Activated T-helper 1 cell treated with anti-CD3 and anti-CD28 coated beads, Interleukin-12 subunit alpha, Interleukin-12 subunit beta, Interleukin-2, Interleukin-4 antibody, amounts not matched to agents 30 ng/mL and 10 ng/mL and 1 ng/mL, durations not matched to agents 14 hours and 24 hours and 36 hours (primary cell): ENCODE measurements around the gene USP50. TPM values are rescaled to one million over a fixed set of nuclear protein-coding genes. Genes with fewer than 3 reads are reported as not detected.
"Not testable (repeated sequence)": the region's sequence is repeated elsewhere in the genome, so short reads cannot be mapped to it uniquely, and the experiment has no call there.

Source experiments
- DNase-seq: peaks from one replicate; pipeline ENCODE4 v3.0.0; 2021; ENCODE audit warnings: low spot score
- H3K27ac Mint-ChIP-seq: one replicate; pipeline ENCODE4 v1.8.0; 2021; ENCODE audit warnings: mild to moderate bottlenecking, mixed read lengths
- H3K27me3 Mint-ChIP-seq: one replicate; pipeline ENCODE4 v1.8.0; 2022; ENCODE audit warnings: mild to moderate bottlenecking, moderate library complexity, mixed read lengths; ENCODE audit not compliant: insufficient read depth
- H3K36me3 Mint-ChIP-seq: one replicate; pipeline ENCODE4 v1.8.0; 2021; ENCODE audit warnings: low read depth, mixed read lengths
- H3K4me1 Mint-ChIP-seq: one replicate; pipeline ENCODE4 v1.8.0; 2021; ENCODE audit warnings: low read depth, mixed read lengths
- H3K4me3 Mint-ChIP-seq: one replicate; pipeline ENCODE4 v1.8.0; 2021; ENCODE audit warnings: mild to moderate bottlenecking, moderate library complexity, mixed read lengths
- H3K9me3 Mint-ChIP-seq: one replicate; pipeline ENCODE4 v1.8.0; 2021; ENCODE audit warnings: mixed read lengths
- intact Hi-C: fragments of 100-400 bp; cut with micrococcal nuclease; formaldehyde crosslinking; loops from one replicate; pipeline ENCODE4 v1.15.1; 2024
- total RNA-seq: library from RNA; stranded (reverse); gene quantifications from 2 replicates; pipeline ENCODE4 v1.2.3, GENCODE V29; 2022

USP50 gene
- 0.37 TPM in 1 of 2 replicates, not detected in the other for total RNA-seq

DNA sequence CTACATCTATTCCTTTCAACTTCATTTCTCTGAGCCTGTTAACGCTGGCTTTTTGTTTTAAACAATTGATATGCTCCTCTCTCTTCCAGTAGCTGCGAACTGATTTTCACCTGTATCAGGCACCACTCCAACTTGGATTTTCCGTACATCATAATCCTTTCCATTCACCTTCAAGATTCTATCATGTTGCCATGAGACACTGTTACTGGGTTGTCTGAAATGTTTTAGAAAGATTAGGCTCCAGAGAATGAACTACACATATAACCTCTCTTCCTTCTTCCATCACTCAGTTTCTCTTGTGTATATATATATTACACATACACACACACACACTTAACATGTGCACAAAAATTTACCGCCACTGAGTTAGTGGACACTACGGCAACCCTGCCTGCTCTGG is at the start of gene USP50:
TSS of gene USP50 (minus strand) at position 101 of the 400 bp plus-strand sequence. CDS start 141 bp downstream, outside the sequence.
- Mint-ChIP-seq H3K4me3 (no peak within 1 kb of the TSS), H3K36me3 (no peaks in the 10 kb centered on the region), H3K4me1 (no peaks in the 10 kb centered on the region), H3K27ac (no peak within 1 kb of the TSS), H3K27me3 (peaks cover 8% of the 10 kb centered on the region), H3K9me3 (no peaks in the 10 kb centered on the region)
- intact Hi-C loops, result no loop called here
- no peak for DNase-seq

DNA sequence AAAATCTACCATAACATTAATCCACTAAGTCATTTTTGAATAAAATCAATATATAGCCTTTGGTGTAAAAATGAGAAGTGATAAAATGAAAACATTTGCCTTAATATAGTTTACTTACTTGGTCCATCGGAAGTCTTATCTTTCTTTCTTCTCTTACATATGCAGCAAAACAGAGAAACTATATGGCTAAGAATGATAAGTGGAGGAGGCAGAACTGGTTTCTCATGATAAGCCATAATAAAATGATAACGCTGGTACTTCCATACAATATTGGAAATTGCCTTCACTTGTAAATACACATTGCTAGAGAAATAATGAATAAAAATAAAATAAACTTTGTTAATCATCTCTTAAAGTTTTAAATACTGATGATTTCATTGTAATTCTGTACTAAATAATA is 47.8 kb upstream of the USP50 start:
- intact Hi-C loops, result no loop called here
- no peaks in the 10 kb centered on the region for H3K9me3 Mint-ChIP-seq
- peaks cover 38% of the 10 kb centered on the region for H3K36me3 Mint-ChIP-seq
- H3K4me1 Mint-ChIP-seq, result no peaks in the 10 kb centered on the region
- no peak overlapping the region for H3K27ac Mint-ChIP-seq
- DNase-seq, result no peak
- H3K4me3 Mint-ChIP-seq, result no peak overlapping the region
- no peaks in the 10 kb centered on the region for H3K27me3 Mint-ChIP-seq

DNA sequence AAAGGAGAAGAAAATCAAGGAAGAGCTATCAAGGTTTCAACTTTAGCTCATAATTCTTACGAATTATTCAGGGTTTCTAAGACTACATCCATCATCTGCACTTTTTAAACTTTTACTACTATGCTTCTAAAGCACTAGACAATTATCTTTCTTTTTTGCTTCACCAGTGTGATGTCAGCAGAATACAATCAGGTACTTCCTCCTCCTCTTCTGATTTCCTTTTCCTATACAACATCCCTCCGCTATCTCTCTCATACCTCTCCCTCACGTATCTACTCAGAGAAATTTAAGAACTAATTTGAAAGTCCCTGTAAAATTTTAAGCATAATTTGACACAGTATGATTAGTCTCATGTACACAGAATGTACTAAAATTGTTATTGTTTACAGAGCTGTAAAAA is 47.3 kb upstream of the USP50 start:
- no peaks in the 10 kb centered on the region for H3K9me3 Mint-ChIP-seq
- H3K4me3 Mint-ChIP-seq, result no peak overlapping the region
- H3K27ac Mint-ChIP-seq, result no peak overlapping the region
- intact Hi-C loops, result no loop called here
- H3K4me1 Mint-ChIP-seq, result no peaks in the 10 kb centered on the region
- DNase-seq, result no peak
- peaks cover 41% of the 10 kb centered on the region for H3K36me3 Mint-ChIP-seq
- no peaks in the 10 kb centered on the region for H3K27me3 Mint-ChIP-seq

DNA sequence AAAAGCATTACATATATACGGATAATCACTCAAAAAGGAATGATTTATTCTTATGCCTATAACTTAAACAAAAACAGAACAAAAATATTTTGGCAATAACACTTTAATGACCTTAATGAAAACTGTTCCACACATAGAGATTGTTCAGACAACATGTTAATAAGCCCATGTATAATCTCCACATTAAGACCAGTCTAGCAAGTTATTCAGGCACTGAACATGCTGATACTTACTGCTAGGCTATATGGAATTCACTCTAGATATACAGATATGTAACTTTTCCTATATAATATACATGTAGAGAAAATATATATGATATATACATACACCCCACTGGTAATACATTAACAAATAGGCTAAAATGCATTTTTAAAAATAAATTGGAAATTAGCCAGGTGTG is 43.8 kb upstream of the USP50 start:
- H3K4me3 Mint-ChIP-seq, result no peak overlapping the region
- no peak for DNase-seq
- peaks cover 40% of the 10 kb centered on the region for H3K36me3 Mint-ChIP-seq
- no peak overlapping the region for H3K27ac Mint-ChIP-seq
- H3K27me3 Mint-ChIP-seq, result no peaks in the 10 kb centered on the region
- no peaks in the 10 kb centered on the region for H3K9me3 Mint-ChIP-seq
- H3K4me1 Mint-ChIP-seq, result peaks cover 5% of the 10 kb centered on the region
- intact Hi-C loops, result no loop called here

DNA sequence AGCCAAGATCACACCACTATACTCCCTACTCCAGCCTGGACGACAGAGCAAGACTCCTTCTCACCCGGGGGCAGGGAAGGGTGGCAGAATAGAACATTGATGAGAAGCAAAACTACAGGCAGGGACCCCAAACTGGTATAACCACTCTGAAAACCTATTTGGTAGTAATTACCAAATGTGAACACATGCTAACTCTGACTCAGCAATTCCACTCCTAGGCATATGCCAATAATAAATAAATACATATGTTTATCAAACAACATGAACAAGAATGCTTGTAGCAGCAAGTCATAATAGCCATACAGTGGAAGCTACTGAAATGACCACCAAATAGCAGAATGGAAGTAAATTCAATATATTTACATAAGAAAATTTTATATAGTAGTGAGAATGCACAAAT is 31.0 kb upstream of the USP50 start:
- H3K4me3 Mint-ChIP-seq, result no peak overlapping the region
- H3K4me1 Mint-ChIP-seq, result peaks cover 10% of the 10 kb centered on the region
- no peak for DNase-seq
- no peaks in the 10 kb centered on the region for H3K9me3 Mint-ChIP-seq
- H3K27ac Mint-ChIP-seq, result no peak overlapping the region
- H3K36me3 Mint-ChIP-seq, result peaks cover 34% of the 10 kb centered on the region
- no peaks in the 10 kb centered on the region for H3K27me3 Mint-ChIP-seq
- intact Hi-C loops, result loop anchor here (5.0 kb wide), 1 partner anchor 35 kb away; no protein-coding TSS in a partner anchor

DNA sequence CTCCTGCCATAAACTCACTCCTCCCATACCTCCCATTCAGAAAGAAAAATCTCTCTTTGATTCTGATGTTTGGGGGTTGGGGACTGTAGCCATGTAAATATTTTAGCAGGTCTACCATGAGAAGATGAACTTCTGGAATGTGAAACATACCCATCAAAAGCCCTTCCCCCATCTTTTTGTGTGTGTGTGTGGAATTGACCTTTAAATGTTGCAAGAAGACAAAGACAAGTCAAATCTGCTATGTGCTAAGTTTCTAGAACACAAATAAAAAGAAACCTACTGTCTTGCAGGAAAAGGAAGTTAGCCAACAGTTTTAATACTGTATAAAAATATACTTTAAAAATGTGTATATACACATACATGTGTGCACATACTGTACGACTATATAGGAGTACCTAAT is 29.7 kb upstream of the USP50 start:
- peaks cover 30% of the 10 kb centered on the region for H3K36me3 Mint-ChIP-seq
- peaks cover 10% of the 10 kb centered on the region for H3K4me1 Mint-ChIP-seq
- no peak overlapping the region for H3K4me3 Mint-ChIP-seq
- DNase-seq, result no peak
- H3K27ac Mint-ChIP-seq, result no peak overlapping the region
- H3K27me3 Mint-ChIP-seq, result no peaks in the 10 kb centered on the region
- no peaks in the 10 kb centered on the region for H3K9me3 Mint-ChIP-seq
- intact Hi-C loops, result loop anchor here (5.0 kb wide), 1 partner anchor 36 kb away; no protein-coding TSS in a partner anchor

DNA sequence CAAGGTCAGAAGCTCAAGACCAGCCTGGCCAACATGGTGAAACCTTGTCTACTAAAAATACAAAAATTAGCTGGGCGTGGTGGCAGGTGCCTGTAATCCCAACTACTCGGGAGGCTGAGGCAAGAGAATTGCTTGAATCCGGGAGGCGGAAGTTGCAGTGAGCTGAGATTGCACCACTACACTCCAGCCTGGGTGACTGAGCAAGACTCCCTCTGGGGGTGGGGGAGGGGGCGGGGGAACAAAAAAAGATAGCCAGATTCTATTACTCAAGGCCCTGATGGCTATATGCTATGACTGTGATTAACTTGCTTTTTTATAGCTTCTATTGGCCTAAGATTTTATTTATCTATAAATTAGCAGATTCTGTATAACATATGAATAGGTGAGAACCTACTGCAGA is 27.4 kb upstream of the USP50 start:
- H3K9me3 Mint-ChIP-seq, intact Hi-C loops, DNase-seq, H3K4me1 Mint-ChIP-seq, H3K4me3 Mint-ChIP-seq, H3K27ac Mint-ChIP-seq, H3K27me3 Mint-ChIP-seq: not testable (repeated sequence)
- H3K36me3 Mint-ChIP-seq, result peaks cover 41% of the 10 kb centered on the region

DNA sequence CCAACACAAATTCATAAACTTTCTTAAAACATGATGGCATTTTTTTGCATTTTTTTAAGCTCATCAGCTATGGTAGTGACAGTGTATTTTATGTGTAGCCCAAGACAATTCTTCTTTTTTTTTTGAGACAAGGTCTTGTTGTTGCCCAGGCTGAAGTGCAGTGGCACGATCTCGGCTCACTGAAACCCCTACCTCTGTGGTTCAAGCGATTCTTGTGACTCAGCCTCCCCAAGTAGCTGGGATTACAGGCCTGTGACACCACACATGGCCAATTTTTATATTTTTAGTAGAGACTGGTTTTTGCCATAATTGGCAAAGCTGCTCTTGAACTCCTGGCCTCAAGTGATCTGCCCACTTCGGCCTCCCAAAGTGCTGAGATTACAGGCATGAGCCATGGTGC is 17.3 kb upstream of the USP50 start:
- no peaks in the 10 kb centered on the region for H3K27me3 Mint-ChIP-seq
- peak overlapping the region; percentile 87 for H3K27ac Mint-ChIP-seq
- intact Hi-C loops, result loop anchor here (1.0 to 5.0 kb wide), 5 partner anchors 76 to 343 kb away; partner anchors contain the start of genes GABPB1 and TRPM7
- H3K4me1 Mint-ChIP-seq, result peaks cover 25% of the 10 kb centered on the region
- peaks cover 28% of the 10 kb centered on the region for H3K36me3 Mint-ChIP-seq
- peaks cover 4% of the 10 kb centered on the region for H3K9me3 Mint-ChIP-seq
- H3K4me3 Mint-ChIP-seq, result no peak overlapping the region
- no peak for DNase-seq

DNA sequence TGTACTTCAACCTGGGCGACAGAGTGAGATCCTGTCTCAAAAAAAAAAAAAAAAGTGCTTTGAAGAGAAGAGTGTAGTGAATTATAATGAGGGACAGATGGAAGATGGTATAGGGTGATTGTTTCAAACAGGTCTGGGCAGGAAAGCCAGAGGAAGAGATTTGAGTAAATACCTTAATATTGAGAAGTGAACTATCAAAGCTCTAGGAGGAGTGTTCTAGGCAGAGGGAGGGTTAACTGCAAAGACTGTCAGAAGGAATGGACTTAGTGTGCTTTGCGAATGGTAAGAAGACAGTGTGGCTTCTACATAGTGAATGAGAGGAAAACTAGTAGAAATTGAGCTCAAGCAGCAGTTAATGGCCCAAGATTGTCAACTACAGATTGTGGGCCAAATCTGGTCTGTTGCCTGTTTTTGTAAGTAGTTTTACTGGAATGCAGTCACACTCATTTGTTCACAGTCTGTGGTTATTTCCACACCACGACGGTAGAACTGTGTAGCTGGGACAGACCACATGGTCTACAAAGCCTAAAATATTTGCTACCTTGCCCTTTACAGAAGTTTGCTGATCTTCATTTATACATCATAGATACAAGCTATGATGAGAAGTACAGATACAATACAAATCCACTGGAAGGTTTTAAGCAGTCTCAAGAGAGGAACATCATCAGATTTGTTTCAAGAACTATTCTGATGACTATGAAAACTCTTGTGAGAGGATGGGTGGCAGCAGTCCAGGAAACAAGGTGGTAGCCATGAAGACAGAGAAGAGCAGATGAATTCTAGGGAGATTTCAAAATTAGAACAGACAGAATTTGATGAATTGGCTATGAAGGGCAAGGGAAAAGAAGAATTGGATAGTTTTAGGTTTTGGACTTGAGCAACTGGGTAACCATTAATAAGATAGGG is 16.5 kb upstream of the USP50 start:
- Mint-ChIP-seq H3K9me3 (peaks cover 4% of the 10 kb centered on the region), H3K36me3 (peaks cover 25% of the 10 kb centered on the region), H3K27ac (peak overlapping the region; percentile 87), H3K4me1 (peaks cover 25% of the 10 kb centered on the region), H3K4me3 (peak overlapping the region; percentile 16), H3K27me3 (no peaks in the 10 kb centered on the region)
- intact Hi-C loops, result loop anchor here (1.0 to 5.0 kb wide), 5 partner anchors 76 to 344 kb away; partner anchors contain the start of genes GABPB1 and TRPM7
- DNase-seq, result peak; percentile 8

DNA sequence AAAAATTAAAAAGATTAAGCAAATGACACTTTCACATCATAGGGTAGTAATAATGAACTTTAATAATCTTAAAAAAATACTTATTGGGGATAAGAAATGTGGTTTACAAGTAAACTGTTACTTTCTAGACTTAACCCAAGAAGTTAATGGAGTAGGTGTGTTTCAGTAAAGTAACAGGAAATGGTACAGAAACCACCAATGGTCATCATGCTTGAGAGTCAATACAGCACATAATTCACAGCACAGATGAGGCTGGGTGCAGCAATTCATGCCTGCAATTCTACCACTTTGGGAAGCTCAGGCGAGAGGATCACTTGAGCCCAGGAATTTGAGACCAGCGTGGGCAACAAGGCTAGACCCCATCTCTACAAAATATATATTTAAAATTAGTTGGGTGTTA is 11.5 kb upstream of the USP50 start:
- H3K27ac Mint-ChIP-seq, result no peak overlapping the region
- H3K36me3 Mint-ChIP-seq, result peaks cover 26% of the 10 kb centered on the region
- DNase-seq, result no peak
- H3K4me1 Mint-ChIP-seq, result peaks cover 35% of the 10 kb centered on the region
- H3K27me3 Mint-ChIP-seq, result no peaks in the 10 kb centered on the region
- no peak overlapping the region for H3K4me3 Mint-ChIP-seq
- intact Hi-C loops, result no loop called here
- H3K9me3 Mint-ChIP-seq, result no peaks in the 10 kb centered on the region

DNA sequence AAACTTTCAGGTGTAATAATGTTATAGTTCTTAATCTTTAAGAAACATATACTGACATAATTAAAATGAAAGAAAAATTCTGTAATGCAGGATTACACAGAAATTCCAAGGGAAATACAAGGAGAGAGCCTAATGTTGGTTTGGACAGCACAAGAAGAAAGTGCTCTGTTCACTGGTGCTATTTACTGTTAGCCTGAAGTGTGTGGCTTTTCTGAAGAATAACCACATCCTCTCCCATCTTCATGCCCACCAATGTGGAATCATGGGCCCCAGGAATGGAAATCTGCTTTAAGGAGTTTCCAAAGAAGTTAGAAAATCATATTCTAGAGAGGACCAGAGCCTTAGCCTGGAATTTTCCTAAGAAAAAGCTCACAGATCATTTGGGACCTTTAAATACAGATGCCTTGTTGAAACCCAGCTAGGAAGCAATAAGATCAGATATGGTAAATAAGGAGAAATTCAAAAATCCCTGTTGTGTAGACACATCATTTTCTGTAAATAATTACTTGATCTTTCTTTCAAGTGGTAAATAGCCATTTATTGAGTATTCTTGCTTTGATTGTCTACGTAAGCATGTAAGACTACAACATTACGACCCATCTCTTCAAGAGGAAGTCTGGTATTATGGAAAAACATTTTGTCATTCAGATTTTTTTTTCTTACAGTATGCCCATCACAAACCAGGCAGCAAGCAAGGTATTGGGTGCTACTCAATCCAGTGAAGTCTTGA is 10.3 kb upstream of the USP50 start:
- DNase-seq, result no peak
- Mint-ChIP-seq H3K36me3 (peaks cover 18% of the 10 kb centered on the region), H3K27me3 (no peaks in the 10 kb centered on the region), H3K4me3 (no peak overlapping the region), H3K27ac (peak overlapping the region; percentile 68), H3K4me1 (peaks cover 32% of the 10 kb centered on the region), H3K9me3 (no peaks in the 10 kb centered on the region)
- intact Hi-C loops, result no loop called here

DNA sequence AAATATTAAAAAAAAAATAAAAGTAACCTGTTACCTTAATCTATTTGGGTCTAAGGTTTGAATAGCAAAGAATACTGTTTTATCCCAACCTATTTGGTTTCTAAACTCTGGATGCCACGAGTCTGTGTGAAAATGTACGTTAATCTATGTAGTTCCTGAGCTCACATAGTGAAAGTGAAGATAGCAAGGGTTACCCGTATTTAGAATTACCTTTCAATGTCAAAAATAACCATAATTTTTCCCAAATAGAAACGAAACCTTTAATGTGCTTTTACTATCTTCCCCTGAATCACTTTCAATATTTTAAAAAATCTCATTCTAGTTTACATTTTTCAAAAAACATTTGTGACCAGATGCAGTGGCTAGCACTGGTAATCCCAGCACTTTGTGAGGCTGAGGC is 5.8 kb upstream of the USP50 start:
- Mint-ChIP-seq H3K4me1 (peaks cover 21% of the 10 kb centered on the region), H3K9me3 (no peaks in the 10 kb centered on the region), H3K4me3 (no peak overlapping the region), H3K27ac (no peak overlapping the region), H3K36me3 (peaks cover 13% of the 10 kb centered on the region), H3K27me3 (no peaks in the 10 kb centered on the region)
- intact Hi-C loops, result no loop called here
- no peak for DNase-seq

DNA sequence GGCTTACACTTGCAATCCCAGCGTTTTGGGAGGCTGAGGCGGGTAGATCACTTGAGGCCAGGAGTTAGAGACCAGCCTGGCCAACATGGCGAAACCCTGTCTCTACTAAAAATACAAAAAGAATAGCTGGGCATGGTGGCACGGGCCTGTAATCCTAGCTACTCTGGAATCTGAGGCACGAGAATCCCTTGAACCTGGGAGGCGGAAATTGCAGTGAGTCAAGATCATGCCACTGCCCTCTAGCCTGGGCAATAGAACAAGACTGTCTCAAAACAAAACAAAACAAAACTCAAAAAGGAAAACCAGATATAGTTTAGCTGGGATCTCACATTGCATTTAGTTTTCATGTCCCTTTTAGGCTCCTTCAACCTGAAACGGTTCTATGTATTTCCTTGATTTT is 2.9 kb upstream of the USP50 start:
- H3K4me3 Mint-ChIP-seq, result no peak overlapping the region
- no peak overlapping the region for H3K27ac Mint-ChIP-seq
- H3K4me1 Mint-ChIP-seq, result peaks cover 6% of the 10 kb centered on the region
- H3K36me3 Mint-ChIP-seq, result peaks cover 4% of the 10 kb centered on the region
- DNase-seq, result no peak
- intact Hi-C loops, result no loop called here
- no peaks in the 10 kb centered on the region for H3K9me3 Mint-ChIP-seq
- peaks cover 8% of the 10 kb centered on the region for H3K27me3 Mint-ChIP-seq
